Endothelial cell of umbilical vein (primary cell): ENCODE results near the gene ARF6. TPM values are rescaled to one million over a fixed set of nuclear protein-coding genes. Genes with fewer than 3 reads are reported as not detected.

Experiments
- BruUV-seq: library from RNA; stranded (reverse); fragments of 400-500 nt; replicated peaks from 2 replicates; lab custom pipeline; 2021; lab: Mats Ljungman, UMichigan
- CTCF ChIA-PET: fragments of 300-600, 350-600 bp; sonication (Branson Sonifier 250); formaldehyde crosslinking; loops from one replicate; lab custom pipeline; 2021; ENCODE audit warnings: antibody characterized with exemption, inconsistent platforms; lab: Charles Lee
- POLR2A ChIA-PET: fragments of 300-600, 350-600 bp; sonication (Branson Sonifier 250); formaldehyde crosslinking; loops from one replicate; lab custom pipeline; 2021; ENCODE audit warnings: antibody characterized with exemption, inconsistent platforms; lab: Charles Lee
- DNase-seq: peaks from one replicate; pipeline ENCODE4 v3.0.0-alpha.2; 2011; ENCODE audit warnings: low read depth, low spot score
- FAIRE-seq: peaks from 2 replicates; lab custom pipeline; 2011; peaks lifted over from hg19 to GRCh38; lab: Jason Lieb, UNC
- H2AFZ ChIP-seq: 2 replicates; pipeline ENCODE4 v1.6.0; 2012; ENCODE audit warnings: low read depth, low read length, control low read depth, inconsistent platforms
- H3K27ac ChIP-seq: 2 replicates; pipeline ENCODE4 v1.5.1; 2011; ENCODE audit warnings: low read depth, mild to moderate bottlenecking, control low read depth, low read length, moderate library complexity; ENCODE audit not compliant: insufficient read depth
- H3K27me3 ChIP-seq, 2 experiments: 2 replicates each; pipeline versions ENCODE4 v1.6.0 to v1.6.1; 2011; ENCODE audit warnings: low read length in 2 of 2, mixed read lengths in 1 of 2; ENCODE audit not compliant: control insufficient read depth in 2 of 2, insufficient read depth in 2 of 2
- H3K36me3 ChIP-seq, 2 experiments: 2 replicates in 1 of 2; 3 replicates in 1 of 2; pipeline ENCODE4 v1.5.1; 2011; ENCODE audit warnings: low read length in 2 of 2, mild to moderate bottlenecking in 1 of 2, moderate library complexity in 1 of 2; ENCODE audit not compliant: control insufficient read depth in 2 of 2, insufficient read depth in 2 of 2; ENCODE audit errors: extremely low read depth in 1 of 2
- H3K4me1 ChIP-seq: 3 replicates; pipeline ENCODE4 v1.5.1; 2011; ENCODE audit warnings: mild to moderate bottlenecking, low read length; ENCODE audit not compliant: control insufficient read depth, insufficient read depth; ENCODE audit errors: extremely low read depth
- H3K4me2 ChIP-seq: 2 replicates; pipeline ENCODE4 v1.6.1; 2011; ENCODE audit warnings: low read length, control low read depth, mixed read lengths; ENCODE audit not compliant: insufficient read depth
- H3K4me3 ChIP-seq, 3 experiments: fragments of 200-600 bp in 1 of 3; sonication (generic), shearing (Covaris generic) in 1 of 3; replicated peaks in 1 of 3; 2 replicates each; pipeline ENCODE4 v1.5.1; 2011 to 2016; ENCODE audit warnings: control low read depth in 3 of 3, low read length in 3 of 3, mild to moderate bottlenecking in 2 of 3, inconsistent platforms in 1 of 3, low read depth in 1 of 3, moderate library complexity in 1 of 3; ENCODE audit not compliant: insufficient read depth in 1 of 3
- H3K79me2 ChIP-seq: 2 replicates; pipeline ENCODE4 v1.6.0; 2012; ENCODE audit warnings: low read length, inconsistent platforms; ENCODE audit not compliant: control insufficient read depth, insufficient read depth
- H3K9ac ChIP-seq: replicated peaks from 2 replicates; pipeline ENCODE3; 2011; ENCODE audit warnings: low read length, control low read depth; ENCODE audit not compliant: insufficient read depth; ENCODE audit errors: extremely low read depth
- H3K9me1 ChIP-seq: replicated peaks from 3 replicates; pipeline ENCODE4 v1.6.0; 2011; ENCODE audit warnings: mild to moderate bottlenecking, low read length; ENCODE audit not compliant: control insufficient read depth, insufficient read depth; ENCODE audit errors: extremely low read depth
- H3K9me3 ChIP-seq: replicated peaks from 2 replicates; pipeline ENCODE4 v1.5.1; 2012; ENCODE audit warnings: low read length, inconsistent platforms; ENCODE audit not compliant: control insufficient read depth, insufficient read depth
- H4K20me1 ChIP-seq: replicated peaks from 2 replicates; pipeline ENCODE3; 2011; ENCODE audit warnings: mild to moderate bottlenecking, low read length; ENCODE audit not compliant: control insufficient read depth, insufficient read depth; ENCODE audit errors: extremely low read depth
- CTCF ChIP-seq, 2 donors: IDR thresholded peaks; 1 replicate in 1 of 2; 2 replicates in 1 of 2; pipeline ENCODE4 v1.5.1; 2011; ENCODE audit warnings: low read length in 2 of 2, mild to moderate bottlenecking in 2 of 2, moderate library complexity in 2 of 2, control low read depth in 1 of 2, inconsistent platforms in 1 of 2, low read depth in 1 of 2; ENCODE audit not compliant: insufficient read depth in 1 of 2; ENCODE audit errors: extremely low read depth in 1 of 2
- EZH2 ChIP-seq: IDR thresholded peaks from 2 replicates; pipeline ENCODE4 v1.6.1; 2012; ENCODE audit warnings: borderline replicate concordance, low read depth, mild to moderate bottlenecking, moderate library complexity, low read length, inconsistent platforms; ENCODE audit not compliant: severe bottlenecking
- FOS ChIP-seq: IDR thresholded peaks from 2 replicates; pipeline ENCODE4 v1.6.1; 2011; ENCODE audit warnings: mild to moderate bottlenecking, low read length, moderate library complexity, borderline replicate concordance; ENCODE audit not compliant: insufficient read depth
- GATA2 ChIP-seq: IDR thresholded peaks from 2 replicates; pipeline ENCODE4 v1.7.0; 2011; ENCODE audit warnings: low read depth, mild to moderate bottlenecking, moderate library complexity, mixed read lengths, low read length; ENCODE audit not compliant: insufficient read length, insufficient read depth
- JUN ChIP-seq: IDR thresholded peaks from 2 replicates; pipeline ENCODE4 v1.6.1; 2011; ENCODE audit warnings: borderline replicate concordance, low read depth; ENCODE audit not compliant: insufficient read length, insufficient read depth
- MAX ChIP-seq: IDR thresholded peaks from 2 replicates; pipeline ENCODE4 v1.6.1; 2011; ENCODE audit not compliant: insufficient read depth, insufficient read length
- MYC ChIP-seq: IDR thresholded peaks from one replicate; pipeline ENCODE4 v1.6.1; 2011; ENCODE audit warnings: mild to moderate bottlenecking, low read depth, low read length
- POLR2A ChIP-seq: IDR thresholded peaks from 2 replicates; pipeline ENCODE4 v1.6.1; 2012; ENCODE audit warnings: low read depth, mild to moderate bottlenecking, control low read depth, low read length
- POLR2AphosphoS5 ChIP-seq: IDR thresholded peaks from 2 replicates; pipeline ENCODE4 v1.6.1; 2012; ENCODE audit warnings: low read depth, mild to moderate bottlenecking, control low read depth, low read length, moderate library complexity; ENCODE audit not compliant: insufficient read depth
- dilution Hi-C: fragments of 300-500 bp; cut with MboI; formaldehyde crosslinking; loops from one replicate; pipeline ENCODE4 v1.15.0; 2019; ENCODE audit warnings: low sequenced_read_pairs; ENCODE audit not compliant: extremely low pct_ligation_motif_present
- intact Hi-C: fragments of 100-400 bp; cut with micrococcal nuclease; formaldehyde crosslinking; loops from one replicate; pipeline ENCODE4 v1.10.0; 2022
- polyA plus RNA-seq, 4 experiments: library from polyadenylated mRNA; depleted of rRNA in 3 of 4; stranded (reverse) in 3 of 4; unstranded in 1 of 4; fragments of >200 nt; gene quantifications; 2 replicates each; pipeline versions ENCODE4 v1.2.1 to v1.2.3, GENCODE V29; 2011 to 2012; ENCODE audit warnings: missing spikeins in 1 of 4
- total RNA-seq: library from RNA; stranded (reverse); gene quantifications from 2 replicates; pipeline ENCODE4 v1.2.3, GENCODE V29; 2021

The ARF6 gene
- total and polyA plus RNA-seq, 2 donors (not counting 3 experiments of a cell fraction or from before 2014, with no cell fraction given): 21.7 to 73.6 TPM

- BruUV-seq: no TSS peak
- CTCF ChIA-PET: no interaction called here
- H4K20me1 ChIP-seq: no peaks in the 10 kb centered on the region
- no peaks in the 10 kb centered on the region for H3K27me3 ChIP-seq
- peaks cover 2% of the 10 kb centered on the region for H3K4me1 ChIP-seq
- no peaks in the 10 kb centered on the region for H3K9me3 ChIP-seq
- no peaks in the 10 kb centered on the region for H3K9me1 ChIP-seq
- POLR2A ChIA-PET: no interaction called here
- DNase-seq: no peak
- TF ChIP-seq GATA2: no peak
- TF ChIP-seq MAX: no peak
- no peak for TF ChIP-seq POLR2A
- TF ChIP-seq JUN: no peak
- no peak for TF ChIP-seq CTCF (IDR thresholded peaks at IDR 0.05; ENCODE audit: extremely low read depth in 1 of 2, insufficient read depth in 1 of 2, low read depth in 1 of 2, low read length in 2 of 2)
- TF ChIP-seq POLR2AphosphoS5: no peak
- TF ChIP-seq EZH2: no peak
- TF ChIP-seq FOS: no peak
- TF ChIP-seq MYC: no peak
- H3K4me2 ChIP-seq: no peak overlapping the region
- H3K9ac ChIP-seq: no peak overlapping the region
- no peak overlapping the region for H3K27ac ChIP-seq
- no peaks in the 10 kb centered on the region for H3K79me2 ChIP-seq
- dilution Hi-C loops: no loop called here
- FAIRE-seq: no peak
- H3K36me3 ChIP-seq: no peaks in the 10 kb centered on the region
- no peak overlapping the region for H3K4me3 ChIP-seq
- H2AFZ ChIP-seq: no peak overlapping the region
- intact Hi-C loops: no loop called here
Observed at GRCh38 chr14:49919825-49920659, 27.2 kb downstream of the ARF6 start.
